Pancreas (tissue), 10 donors: Measurements from ENCODE around the gene MEF2B. TPM values are rescaled to one million over a fixed set of nuclear protein-coding genes. Genes with fewer than 3 reads are reported as not detected.
A peak's percentile ranks its signal among the peaks of the same experiment; 100 is the strongest.

Source experiments
- ATAC-seq, 4 donors: fragments of 200-7000 bp; cut with Tn5 transposase; one replicate each; pipeline versions ENCODE4 v1.8.0 to v1.9.1; 2020; ENCODE audit warnings: mild to moderate bottlenecking in 4 of 4, moderate library complexity in 4 of 4
- DNase-seq, 6 donors: peaks; one replicate each; pipeline ENCODE4 v3.0.0-alpha.2; 2020
- FAIRE-seq: peaks from 2 replicates; lab custom pipeline; 2012; peaks lifted over from hg19 to GRCh38; lab: Jason Lieb, UNC
- H3K27ac ChIP-seq, 4 donors: fragments of 200-600 bp; sonication (generic); 1 replicate in 3 of 4; 2 replicates in 1 of 4; pipeline versions ENCODE4 v1.5.0 to v1.8.0; 2020
- H3K27me3 ChIP-seq, 4 donors: fragments of 200-600 bp; one replicate each; pipeline ENCODE4 v1.8.0; 2021
- H3K36me3 ChIP-seq, 3 donors: fragments of 200-600 bp; sonication (generic) in 1 of 3; one replicate each; pipeline versions ENCODE4 v1.5.0 to v1.8.0; 2020 to 2021
- H3K4me1 ChIP-seq, 3 donors: fragments of 200-600 bp; one replicate each; pipeline ENCODE4 v1.8.0; 2021
- H3K4me3 ChIP-seq, 4 donors: fragments of 200-600 bp; sonication (generic) in 2 of 4; one replicate each; pipeline versions ENCODE4 v1.5.0 to v1.8.0; 2020 to 2021
- H3K9me3 ChIP-seq, 4 donors: fragments of 200-600 bp; one replicate each; pipeline ENCODE4 v1.8.0; 2021
- CTCF ChIP-seq, 4 donors: fragments of 200-600 bp; sonication (generic) in 3 of 4; IDR thresholded peaks; one replicate each; pipeline versions ENCODE4 v1.5.0 to v1.8.0; 2021; ENCODE audit warnings: antibody characterized with exemption in 4 of 4
- WGBS, 2 donors: extraction: QIAGEN DNeasy Blood & Tissue Kit; methylation state at CpG; one replicate each; pipeline ENCODE4 v1.1.7; 2013; 5-methylcytosine and 5-hydroxymethylcytosine counted together
- intact Hi-C, 3 donors: fragments of 100-400 bp; cut with DNase I; formaldehyde crosslinking; loops; one replicate each; pipeline versions ENCODE4 v1.11.1 to v1.14.2; 2022
- polyA plus RNA-seq, 2 donors: library from polyadenylated mRNA; stranded (reverse); fragments of 200-250 nt; gene quantifications; one replicate each; pipeline ENCODE4 v1.2.3, GENCODE V29; 2013
- total RNA-seq, 6 donors: library from RNA; stranded (reverse); fragmentation: NEBNext Ultra II Directional in 4 of 6; extraction: Animal tissue kit (Norgen Biotek cat#: 25700) in 4 of 6; gene quantifications; one replicate each; pipeline versions ENCODE4 v1.2.1 to v1.2.4, GENCODE V29; 2021 to 2023
- donor health status: healthy with polysubstance abuse.
- donor health status: DM: no; HTN: no; CAD: no; lungs with moderate emphysema.
- donor health status: DM: no; HTN: no; CAD: no.
- donor health status: control.
- donor health status: control.
- donor health status: Bipolar disorder and iron deficiency.
- donor health status: DM: yes; HTN: yes; CAD: no.
- donor health status: DM: no; HTN: no; CAD: no.
- donor health status: DM: no; HTN: no; CAD: no.
- donor health status: DM: yes; HTN: yes; CAD: no.

MEF2B gene
- total and polyA plus RNA-seq, 8 donors = 0.34 to 2.8 (median 0.98) TPM

GRCh38 chr19:19186742-19187141 lies 16.7 kb upstream of the MEF2B start:
- Histone ChIP-seq H3K9me3 (no peaks in the 10 kb centered on the region), H3K4me3 (no peak overlapping the region), H3K4me1 (peaks cover 11 to 20% (median 13%) of the 10 kb centered on the region in 3 donors), H3K36me3 (no peaks in the 10 kb centered on the region), H3K27me3 (no peaks in the 10 kb centered on the region), H3K27ac (no peak overlapping the region)
- TF ChIP-seq CTCF (IDR thresholded peaks at IDR 0.05) = no peak
- WGBS, 2 donors = 91 to 95% methylated on average over 14 of the region's 14 CpGs
- FAIRE-seq = no peak
- no peak for DNase-seq
- intact Hi-C loops = no loop called here
- no peak for ATAC-seq

- no peaks in the 10 kb centered on the region for H3K9me3 ChIP-seq
- ATAC-seq = peak; percentile 41 to 77 (median 67)
- no peak overlapping the region for H3K4me3 ChIP-seq
- H3K4me1 ChIP-seq = peaks cover 10 to 17% (median 11%) of the 10 kb centered on the region in 3 donors
- peak; percentile 18 to 39 (median 22) for TF ChIP-seq CTCF (IDR thresholded peaks at IDR 0.05)
- no peak for FAIRE-seq
- no peak for DNase-seq
- H3K27ac ChIP-seq = no peak overlapping the region
- no peaks in the 10 kb centered on the region for H3K36me3 ChIP-seq
- WGBS, 2 donors = 60 to 62% methylated on average over 9 of the region's 9 CpGs
- intact Hi-C loops = no loop called here
- no peaks in the 10 kb centered on the region for H3K27me3 ChIP-seq
Observed at GRCh38 chr19:19185853-19186740, 16.0 kb upstream of the MEF2B start.

- Histone ChIP-seq H3K36me3 (peaks cover 0 to 7% (median 0%) of the 10 kb centered on the region in 3 donors), H3K4me3 (no peak overlapping the region), H3K27ac (no peak overlapping the region), H3K27me3 (no peaks in the 10 kb centered on the region), H3K4me1 (no peaks in the 10 kb centered on the region), H3K9me3 (no peaks in the 10 kb centered on the region)
- FAIRE-seq = no peak
- intact Hi-C loops = no loop called here
- no peak for ATAC-seq
- TF ChIP-seq CTCF (IDR thresholded peaks at IDR 0.05) = no peak
- WGBS, 2 donors = 90 to 91% methylated on average over 9 of the region's 9 CpGs
- no peak for DNase-seq
Observed at GRCh38 chr19:19181488-19181998, 11.5 kb upstream of the MEF2B start.

GRCh38 chr19:19179548-19180441 lies 9.7 kb upstream of the MEF2B start:
- 91 to 95% methylated on average over 17 of the region's 17 CpGs for WGBS, 2 donors
- Histone ChIP-seq H3K4me3 (no peak overlapping the region), H3K27ac (no peak overlapping the region), H3K36me3 (peaks cover 0 to 7% (median 0%) of the 10 kb centered on the region in 3 donors), H3K9me3 (no peaks in the 10 kb centered on the region), H3K4me1 (no peaks in the 10 kb centered on the region), H3K27me3 (no peaks in the 10 kb centered on the region)
- DNase-seq = no peak
- intact Hi-C loops = no loop called here
- no peak for TF ChIP-seq CTCF (IDR thresholded peaks at IDR 0.05)
- no peak for ATAC-seq
- FAIRE-seq = no peak
